ENCODE data around the gene IL12RB2.

Gene IL12RB2

GRCh38 chr1:67420835-67421492, 113.3 kb downstream of the IL12RB2 start:
- no peaks in the 10 kb centered on the region for H3K9me3 Mint-ChIP-seq
- peaks cover 94% of the 10 kb centered on the region for H3K36me3 Mint-ChIP-seq (ENCODE audit: insufficient read depth)
- peaks cover 39% of the 10 kb centered on the region for H3K4me1 Mint-ChIP-seq
- DNase-seq (ENCODE audit: low spot score in 2 of 2): no peak
- no peaks in the 10 kb centered on the region for H3K27me3 Mint-ChIP-seq
- no peak overlapping the region for H3K27ac Mint-ChIP-seq (ENCODE audit: low read depth)
- no peak for ATAC-seq (replicated peaks; ENCODE audit: extremely low read depth, poor library complexity, severe bottlenecking)
- H3K4me3 Mint-ChIP-seq: no peak overlapping the region

DNA sequence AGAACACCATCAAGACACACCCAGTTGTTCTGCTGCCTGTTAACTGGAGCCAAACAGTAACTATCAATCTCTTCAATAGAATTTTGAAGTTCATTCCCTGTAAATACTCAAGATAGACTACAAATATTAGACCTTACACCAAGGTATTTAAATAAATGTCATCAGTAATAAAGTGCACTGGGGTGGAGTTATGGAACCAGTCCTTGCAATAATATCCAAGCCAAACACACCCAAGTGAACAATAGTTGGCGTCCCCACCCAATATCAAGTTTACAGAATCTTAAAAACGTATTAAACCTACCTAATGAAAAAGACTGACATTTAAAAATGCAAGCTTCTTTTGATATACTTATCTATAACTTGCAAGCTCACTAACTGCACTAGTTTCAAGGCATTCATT, 119.8 kb downstream of the IL12RB2 start:
- peaks cover 68% of the 10 kb centered on the region for H3K4me1 Mint-ChIP-seq
- H3K4me3 Mint-ChIP-seq: peak overlapping the region; percentile 96
- H3K9me3 Mint-ChIP-seq: no peaks in the 10 kb centered on the region

DNA sequence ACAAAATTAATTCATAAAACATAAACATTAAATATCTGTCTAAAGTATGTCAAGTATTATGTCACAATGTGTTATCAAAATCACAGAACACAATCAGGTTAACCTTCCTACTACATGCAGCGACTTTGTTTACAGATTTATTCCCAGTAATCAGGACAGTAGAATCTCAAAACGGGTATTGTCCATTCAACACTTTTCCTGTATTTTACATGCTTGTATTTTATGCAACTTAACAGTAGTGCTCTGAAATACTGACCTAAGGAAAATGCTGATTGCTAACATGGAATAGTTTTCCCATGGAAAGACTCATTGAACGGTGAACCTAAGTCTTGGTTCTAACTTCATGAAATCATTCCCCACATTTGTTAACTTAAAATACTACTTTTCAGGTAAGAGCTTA, 120.3 kb downstream of the IL12RB2 start:
- ATAC-seq (replicated peaks; ENCODE audit: extremely low read depth, poor library complexity, severe bottlenecking) (no peak), DNase-seq (ENCODE audit: low spot score in 2 of 2) (no peak)
- H3K4me3 Mint-ChIP-seq: peak overlapping the region; percentile 96
- no peaks in the 10 kb centered on the region for H3K9me3 Mint-ChIP-seq
- peaks cover 68% of the 10 kb centered on the region for H3K4me1 Mint-ChIP-seq
- peak overlapping the region; percentile 97 for H3K27ac Mint-ChIP-seq (ENCODE audit: low read depth)
- peaks cover 62% of the 10 kb centered on the region for H3K36me3 Mint-ChIP-seq (ENCODE audit: insufficient read depth)
- no peaks in the 10 kb centered on the region for H3K27me3 Mint-ChIP-seq

More for the DNA sequence above, 119.8 kb downstream of the IL12RB2 start:
- no peak for ATAC-seq (replicated peaks; ENCODE audit: extremely low read depth, poor library complexity, severe bottlenecking)
- DNase-seq (ENCODE audit: low spot score in 2 of 2): no peak
- Mint-ChIP-seq H3K36me3 (ENCODE audit: insufficient read depth) (peaks cover 67% of the 10 kb centered on the region), H3K27me3 (no peaks in the 10 kb centered on the region), H3K27ac (ENCODE audit: low read depth) (peak overlapping the region; percentile 67)

GRCh38 chr1:67429011-67429527, 121.4 kb downstream of the IL12RB2 start:
- H3K27ac Mint-ChIP-seq (ENCODE audit: low read depth): peak overlapping the region; percentile 97
- DNase-seq (ENCODE audit: low spot score in 2 of 2) (peak; percentile 18 to 32), ATAC-seq (replicated peaks; ENCODE audit: extremely low read depth, poor library complexity, severe bottlenecking) (no peak)
- no peaks in the 10 kb centered on the region for H3K27me3 Mint-ChIP-seq
- H3K4me1 Mint-ChIP-seq: peaks cover 67% of the 10 kb centered on the region
- H3K4me3 Mint-ChIP-seq: peak overlapping the region; percentile 96
- H3K36me3 Mint-ChIP-seq (ENCODE audit: insufficient read depth): peaks cover 51% of the 10 kb centered on the region
- no peaks in the 10 kb centered on the region for H3K9me3 Mint-ChIP-seq

- H3K27me3 Mint-ChIP-seq: no peaks in the 10 kb centered on the region
- DNase-seq (ENCODE audit: low spot score in 2 of 2) (no peak), ATAC-seq (replicated peaks; ENCODE audit: extremely low read depth, poor library complexity, severe bottlenecking) (no peak)
- H3K9me3 Mint-ChIP-seq: no peaks in the 10 kb centered on the region
- H3K4me3 Mint-ChIP-seq: peak overlapping the region; percentile 96
- peak overlapping the region; percentile 97 for H3K27ac Mint-ChIP-seq (ENCODE audit: low read depth)
- H3K4me1 Mint-ChIP-seq: peaks cover 62% of the 10 kb centered on the region
- peaks cover 44% of the 10 kb centered on the region for H3K36me3 Mint-ChIP-seq (ENCODE audit: insufficient read depth)
Measured at GRCh38 chr1:67429528-67430357, 122.1 kb downstream of the IL12RB2 start.

DNA sequence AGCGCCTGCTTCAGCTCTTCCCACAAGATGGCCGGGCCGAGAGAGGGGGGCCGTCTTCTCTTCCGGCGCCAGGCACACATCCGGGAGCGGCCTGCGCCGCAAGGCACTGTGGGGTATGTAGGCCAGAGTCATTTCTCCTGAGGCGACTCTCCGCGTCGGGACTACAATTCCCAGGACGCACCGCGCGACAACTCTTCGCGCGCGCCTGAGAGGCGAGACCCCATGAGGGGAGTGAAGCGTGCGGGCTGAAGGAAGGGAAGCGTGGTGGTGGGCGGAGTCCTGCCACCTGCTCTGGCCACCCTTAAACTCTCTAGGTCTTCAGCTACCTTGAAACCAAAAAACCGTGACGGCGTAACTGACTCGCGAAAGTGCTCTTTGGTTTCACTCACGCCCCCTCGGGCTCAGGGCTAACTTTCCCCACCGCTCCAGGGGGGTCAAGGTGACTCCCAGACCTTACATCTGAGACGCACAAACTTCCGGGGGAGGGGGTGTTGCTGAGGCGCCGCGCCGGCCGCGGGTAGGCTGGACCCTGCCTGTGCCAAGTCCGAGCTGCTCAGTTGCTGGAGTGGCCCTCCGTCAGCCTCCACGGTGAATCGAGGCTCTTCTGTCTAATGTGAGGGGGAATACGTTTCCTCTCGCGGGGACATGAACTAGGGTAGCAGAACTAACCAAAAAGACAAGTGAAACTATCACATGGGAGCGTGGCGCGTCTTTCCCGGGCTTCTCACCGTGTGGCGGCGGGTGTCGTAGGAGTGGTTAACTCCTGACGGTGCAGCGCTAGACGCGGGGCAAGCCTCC, 122.9 kb downstream of the IL12RB2 start, which contains the start of gene SERBP1:
TSS of gene SERBP1 (minus strand) at position 45 of the 798 bp plus-strand sequence. CDS start 102 bp downstream, outside the sequence.
- Mint-ChIP-seq H3K4me1 (peaks cover 54% of the 10 kb centered on the region), H3K9me3 (no peaks in the 10 kb centered on the region), H3K27me3 (no peaks in the 10 kb centered on the region), H3K36me3 (ENCODE audit: insufficient read depth) (peaks cover 36% of the 10 kb centered on the region), H3K27ac (ENCODE audit: low read depth) (peak within 1 kb of the TSS; percentile 97), H3K4me3 (peak within 1 kb of the TSS; percentile 96)
- ATAC-seq (replicated peaks; ENCODE audit: extremely low read depth, poor library complexity, severe bottlenecking): peak; percentile 89
- DNase-seq (ENCODE audit: low spot score in 2 of 2): peak; percentile 83 to 89

GRCh38 chr1:67431156-67431765, 123.6 kb downstream of the IL12RB2 start:
- H3K27ac Mint-ChIP-seq (ENCODE audit: low read depth): peak overlapping the region; percentile 97
- H3K4me3 Mint-ChIP-seq: peak overlapping the region; percentile 96
- ATAC-seq (replicated peaks; ENCODE audit: extremely low read depth, poor library complexity, severe bottlenecking) (no peak), DNase-seq (ENCODE audit: low spot score in 2 of 2) (no peak)
- no peaks in the 10 kb centered on the region for H3K9me3 Mint-ChIP-seq
- H3K27me3 Mint-ChIP-seq: no peaks in the 10 kb centered on the region
- peaks cover 29% of the 10 kb centered on the region for H3K36me3 Mint-ChIP-seq (ENCODE audit: insufficient read depth)
- peaks cover 47% of the 10 kb centered on the region for H3K4me1 Mint-ChIP-seq

DNA sequence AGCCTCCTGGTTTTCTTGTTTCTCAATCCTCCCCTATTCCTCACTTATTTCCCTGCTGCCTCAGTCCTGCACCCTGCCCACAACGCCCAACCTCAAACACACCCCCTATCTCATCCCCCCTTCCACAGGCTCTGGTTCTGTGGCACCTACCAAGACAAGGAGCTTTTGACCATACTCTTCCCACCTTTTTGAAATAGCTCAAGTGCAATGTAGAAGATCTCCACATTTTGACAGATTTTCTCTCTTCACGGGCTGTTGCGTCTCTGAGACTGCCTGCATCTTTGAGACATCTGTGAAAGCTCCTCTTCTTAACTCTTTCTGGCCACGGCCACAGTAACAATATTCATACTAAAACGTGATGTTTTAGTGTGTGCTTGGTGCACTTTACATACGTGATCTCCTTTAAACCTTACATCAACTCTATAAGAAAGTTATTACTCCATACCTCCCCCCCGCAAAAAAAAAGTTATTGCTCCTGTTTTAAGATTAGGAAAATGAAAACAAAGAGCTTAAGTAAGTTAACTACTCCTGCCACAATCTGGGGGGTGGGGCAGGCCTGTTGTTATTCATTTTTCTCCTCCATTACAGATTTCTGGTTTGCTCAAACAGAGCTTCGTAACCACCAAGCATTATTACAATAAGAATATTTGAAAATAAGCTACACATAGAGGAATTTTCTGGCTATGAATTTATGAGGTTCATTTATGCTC, 124.4 kb downstream of the IL12RB2 start:
- H3K27ac Mint-ChIP-seq (ENCODE audit: low read depth): peak overlapping the region; percentile 78
- H3K27me3 Mint-ChIP-seq: no peaks in the 10 kb centered on the region
- H3K9me3 Mint-ChIP-seq: no peaks in the 10 kb centered on the region
- DNase-seq (ENCODE audit: low spot score in 2 of 2): no peak
- peaks cover 29% of the 10 kb centered on the region for H3K36me3 Mint-ChIP-seq (ENCODE audit: insufficient read depth)
- peak overlapping the region; percentile 67 for H3K4me3 Mint-ChIP-seq
- no peak for ATAC-seq (replicated peaks; ENCODE audit: extremely low read depth, poor library complexity, severe bottlenecking)
- peaks cover 43% of the 10 kb centered on the region for H3K4me1 Mint-ChIP-seq

GRCh38 chr1:67432745-67433144, 125.1 kb downstream of the IL12RB2 start:
- no peak for DNase-seq (ENCODE audit: low spot score in 2 of 2)
- no peak overlapping the region for H3K27ac Mint-ChIP-seq (ENCODE audit: low read depth)
- no peak overlapping the region for H3K4me3 Mint-ChIP-seq
- no peaks in the 10 kb centered on the region for H3K9me3 Mint-ChIP-seq
- ATAC-seq (replicated peaks; ENCODE audit: extremely low read depth, poor library complexity, severe bottlenecking): no peak
- peaks cover 36% of the 10 kb centered on the region for H3K4me1 Mint-ChIP-seq
- H3K27me3 Mint-ChIP-seq: no peaks in the 10 kb centered on the region
- H3K36me3 Mint-ChIP-seq (ENCODE audit: insufficient read depth): peaks cover 23% of the 10 kb centered on the region

DNA sequence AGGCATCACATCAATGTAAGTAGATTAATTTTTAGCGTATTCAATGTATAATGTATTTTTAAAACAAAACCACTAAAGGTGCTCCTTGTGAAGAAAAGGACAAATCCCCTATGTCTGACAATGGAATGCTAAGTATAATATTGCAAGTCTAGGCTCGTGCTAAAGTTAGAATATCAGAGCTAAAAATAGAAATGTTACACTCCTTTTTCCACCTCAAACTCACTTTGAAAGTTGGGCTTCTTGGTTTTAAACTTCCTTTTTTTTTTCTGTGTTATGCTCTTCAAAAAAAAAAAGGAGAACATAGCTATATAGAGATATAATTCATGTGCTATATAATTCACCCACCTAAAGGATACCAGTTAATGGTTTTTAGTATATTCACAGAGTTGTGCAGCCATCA, 126.2 kb downstream of the IL12RB2 start:
- Mint-ChIP-seq H3K27ac (ENCODE audit: low read depth) (no peak overlapping the region), H3K9me3 (no peaks in the 10 kb centered on the region), H3K4me1 (peaks cover 25% of the 10 kb centered on the region), H3K36me3 (ENCODE audit: insufficient read depth) (peaks cover 19% of the 10 kb centered on the region), H3K4me3 (no peak overlapping the region), H3K27me3 (no peaks in the 10 kb centered on the region)
- DNase-seq (ENCODE audit: low spot score in 2 of 2) (no peak), ATAC-seq (replicated peaks; ENCODE audit: extremely low read depth, poor library complexity, severe bottlenecking) (no peak)

DNA sequence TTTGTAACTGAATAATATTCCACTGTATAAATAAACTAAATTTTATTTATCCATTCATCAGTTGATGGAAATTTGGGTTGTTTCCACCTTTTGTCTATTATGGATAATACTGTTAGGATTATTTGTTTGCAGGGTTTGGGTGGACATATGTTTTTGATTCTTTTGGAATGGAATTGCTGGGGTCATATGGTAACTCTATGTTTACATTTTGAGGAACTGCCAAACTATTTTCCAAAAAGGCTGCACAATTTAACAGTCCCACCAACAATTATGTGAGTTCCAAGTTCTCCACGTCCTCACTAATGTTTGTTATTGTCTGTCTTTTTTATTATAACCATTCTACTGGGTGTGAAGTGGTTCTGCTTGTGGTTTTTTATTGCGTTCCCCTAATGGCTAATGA, 126.8 kb downstream of the IL12RB2 start:
- no peaks in the 10 kb centered on the region for H3K9me3 Mint-ChIP-seq
- H3K27me3 Mint-ChIP-seq: no peaks in the 10 kb centered on the region
- ATAC-seq (replicated peaks; ENCODE audit: extremely low read depth, poor library complexity, severe bottlenecking): no peak
- no peak overlapping the region for H3K27ac Mint-ChIP-seq (ENCODE audit: low read depth)
- H3K36me3 Mint-ChIP-seq (ENCODE audit: insufficient read depth): peaks cover 15% of the 10 kb centered on the region
- H3K4me1 Mint-ChIP-seq: peaks cover 20% of the 10 kb centered on the region
- no peak overlapping the region for H3K4me3 Mint-ChIP-seq
- DNase-seq (ENCODE audit: low spot score in 2 of 2): no peak

Data from central memory CD8-positive, alpha-beta T cell (primary cell).